ENCODE measurements around the gene FOXP1.

DNA sequence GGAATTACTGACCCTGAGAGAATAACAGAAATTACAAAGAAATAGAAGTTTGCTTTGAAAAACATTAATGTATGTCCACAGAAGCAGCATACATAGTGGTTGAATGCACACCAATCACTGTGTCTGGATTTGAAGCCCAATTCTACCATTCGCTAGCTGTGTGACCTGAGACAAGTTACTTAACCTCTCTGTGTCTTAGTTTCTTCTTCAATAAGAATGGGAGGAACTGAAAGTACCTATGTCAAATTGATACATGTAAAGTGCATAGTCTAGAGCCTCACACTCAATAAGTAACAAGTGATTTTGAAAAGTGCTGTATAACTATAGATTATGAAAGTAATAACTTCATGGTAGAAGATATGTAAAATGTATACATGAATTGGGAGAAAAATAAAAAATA lies 457.8 kb downstream of the FOXP1 start:
- TF ChIP-seq POLR2AphosphoS5 (IDR thresholded peaks at IDR 0.05; ENCODE audit: low read depth, low read length) (no peak), SIN3A (IDR thresholded peaks at IDR 0.05; ENCODE audit: borderline replicate concordance, insufficient read depth, low read length) (no peak), TAF1 (IDR thresholded peaks at IDR 0.05; ENCODE audit: borderline replicate concordance, insufficient read depth, low read length) (no peak)
- TF ChIP-seq, protein P1, sequence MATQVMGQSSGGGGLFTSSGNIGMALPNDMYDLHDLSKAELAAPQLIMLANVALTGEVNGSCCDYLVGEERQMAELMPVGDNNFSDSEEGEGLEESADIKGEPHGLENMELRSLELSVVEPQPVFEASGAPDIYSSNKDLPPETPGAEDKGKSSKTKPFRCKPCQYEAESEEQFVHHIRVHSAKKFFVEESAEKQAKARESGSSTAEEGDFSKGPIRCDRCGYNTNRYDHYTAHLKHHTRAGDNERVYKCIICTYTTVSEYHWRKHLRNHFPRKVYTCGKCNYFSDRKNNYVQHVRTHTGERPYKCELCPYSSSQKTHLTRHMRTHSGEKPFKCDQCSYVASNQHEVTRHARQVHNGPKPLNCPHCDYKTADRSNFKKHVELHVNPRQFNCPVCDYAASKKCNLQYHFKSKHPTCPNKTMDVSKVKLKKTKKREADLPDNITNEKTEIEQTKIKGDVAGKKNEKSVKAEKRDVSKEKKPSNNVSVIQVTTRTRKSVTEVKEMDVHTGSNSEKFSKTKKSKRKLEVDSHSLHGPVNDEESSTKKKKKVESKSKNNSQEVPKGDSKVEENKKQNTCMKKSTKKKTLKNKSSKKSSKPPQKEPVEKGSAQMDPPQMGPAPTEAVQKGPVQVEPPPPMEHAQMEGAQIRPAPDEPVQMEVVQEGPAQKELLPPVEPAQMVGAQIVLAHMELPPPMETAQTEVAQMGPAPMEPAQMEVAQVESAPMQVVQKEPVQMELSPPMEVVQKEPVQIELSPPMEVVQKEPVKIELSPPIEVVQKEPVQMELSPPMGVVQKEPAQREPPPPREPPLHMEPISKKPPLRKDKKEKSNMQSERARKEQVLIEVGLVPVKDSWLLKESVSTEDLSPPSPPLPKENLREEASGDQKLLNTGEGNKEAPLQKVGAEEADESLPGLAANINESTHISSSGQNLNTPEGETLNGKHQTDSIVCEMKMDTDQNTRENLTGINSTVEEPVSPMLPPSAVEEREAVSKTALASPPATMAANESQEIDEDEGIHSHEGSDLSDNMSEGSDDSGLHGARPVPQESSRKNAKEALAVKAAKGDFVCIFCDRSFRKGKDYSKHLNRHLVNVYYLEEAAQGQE (IDR thresholded peaks at IDR 0.05; ENCODE audit: insufficient read depth in 1 of 2, low read depth in 2 of 2, low read length in 2 of 2) = no peak
